NCI-H526 (cell line): ENCODE results near the gene PFKP.

Source experiments
- DNase-seq, 2 experiments: peaks; one replicate each; lab custom pipeline; 2025; lab: John Stamatoyannopoulos, UW

PFKP gene

GRCh38 chr10:3069876-3070275 lies 2.5 kb downstream of the PFKP start:
- DNase-seq: peak in 1 of 2 experiments; percentile 9

GRCh38 chr10:3071405-3072198 lies 4.3 kb downstream of the PFKP start:
- DNase-seq: peak in 1 of 2 experiments; percentile 10

- no peak for DNase-seq
These were observed 5.5 kb downstream of the PFKP start for GRCh38 chr10:3072641-3073360.

- DNase-seq: peak in 1 of 2 experiments; percentile 13
These were observed 6.9 kb downstream of the PFKP start for GRCh38 chr10:3074145-3074665.

GRCh38 chr10:3074985-3075600 lies 7.7 kb downstream of the PFKP start:
- DNase-seq: peak in 1 of 2 experiments; percentile 29

GRCh38 chr10:3076138-3076537 lies 8.8 kb downstream of the PFKP start:
- no peak for DNase-seq

- no peak for DNase-seq
These were observed 10.2 kb downstream of the PFKP start for GRCh38 chr10:3077509-3077908.

GRCh38 chr10:3077940-3078630 lies 10.7 kb downstream of the PFKP start:
- DNase-seq: peak in 1 of 2 experiments; percentile 42

GRCh38 chr10:3081383-3081981 lies 14.1 kb downstream of the PFKP start:
- peak in 1 of 2 experiments; percentile 47 for DNase-seq

- no peak for DNase-seq
These were observed 14.9 kb downstream of the PFKP start for GRCh38 chr10:3082290-3082689.

- DNase-seq: no peak
These were observed 18.6 kb downstream of the PFKP start for GRCh38 chr10:3085785-3086567.

GRCh38 chr10:3090388-3090787 lies 23.0 kb downstream of the PFKP start:
- DNase-seq: no peak

GRCh38 chr10:3090914-3091787 lies 23.8 kb downstream of the PFKP start:
- no peak for DNase-seq

- DNase-seq: no peak
These were observed 24.6 kb downstream of the PFKP start for GRCh38 chr10:3091921-3092320.

- no peak for DNase-seq
These were observed 26.6 kb downstream of the PFKP start for GRCh38 chr10:3093996-3094395.

GRCh38 chr10:3094609-3095036 lies 27.3 kb downstream of the PFKP start:
- peak in 1 of 2 experiments; percentile 24 for DNase-seq

GRCh38 chr10:3095373-3096139 lies 28.2 kb downstream of the PFKP start:
- DNase-seq: peak in 1 of 2 experiments; percentile 67

GRCh38 chr10:3096149-3096548 lies 28.8 kb downstream of the PFKP start:
- DNase-seq: peak; percentile 33 to 70

- DNase-seq: no peak
These were observed 29.8 kb downstream of the PFKP start for GRCh38 chr10:3097160-3097559.
